Fibroblast of the aortic adventitia (primary cell): Measurements from ENCODE around the gene STK10. TPM values are rescaled to one million over a fixed set of nuclear protein-coding genes. Genes with fewer than 3 reads are reported as not detected.

ENCODE experiments used
- DNase-seq: peaks from one replicate; pipeline ENCODE4 v3.0.0-alpha.2; 2010; ENCODE audit warnings: low read depth
- H3K4me3 ChIP-seq: 2 replicates; pipeline ENCODE4 v1.5.1; 2011; ENCODE audit warnings: low read depth, mild to moderate bottlenecking, control low read depth, low read length, moderate library complexity
- total RNA-seq: library from RNA; depleted of rRNA; stranded (reverse); fragments of >200 nt; gene quantifications from 2 replicates; pipeline ENCODE4 v1.2.3, GENCODE V29; 2012; ENCODE audit warnings: low replicate concordance
- TF ChIP-seq, protein P1 (sequence below): IDR thresholded peaks from 2 replicates; pipeline ENCODE4 v1.5.1; 2011; ENCODE audit warnings: mild to moderate bottlenecking, low read length, control low read depth, inconsistent platforms; ENCODE audit not compliant: insufficient read depth

Gene STK10
- total RNA-seq, 1 donor = 16.0 TPM

DNA sequence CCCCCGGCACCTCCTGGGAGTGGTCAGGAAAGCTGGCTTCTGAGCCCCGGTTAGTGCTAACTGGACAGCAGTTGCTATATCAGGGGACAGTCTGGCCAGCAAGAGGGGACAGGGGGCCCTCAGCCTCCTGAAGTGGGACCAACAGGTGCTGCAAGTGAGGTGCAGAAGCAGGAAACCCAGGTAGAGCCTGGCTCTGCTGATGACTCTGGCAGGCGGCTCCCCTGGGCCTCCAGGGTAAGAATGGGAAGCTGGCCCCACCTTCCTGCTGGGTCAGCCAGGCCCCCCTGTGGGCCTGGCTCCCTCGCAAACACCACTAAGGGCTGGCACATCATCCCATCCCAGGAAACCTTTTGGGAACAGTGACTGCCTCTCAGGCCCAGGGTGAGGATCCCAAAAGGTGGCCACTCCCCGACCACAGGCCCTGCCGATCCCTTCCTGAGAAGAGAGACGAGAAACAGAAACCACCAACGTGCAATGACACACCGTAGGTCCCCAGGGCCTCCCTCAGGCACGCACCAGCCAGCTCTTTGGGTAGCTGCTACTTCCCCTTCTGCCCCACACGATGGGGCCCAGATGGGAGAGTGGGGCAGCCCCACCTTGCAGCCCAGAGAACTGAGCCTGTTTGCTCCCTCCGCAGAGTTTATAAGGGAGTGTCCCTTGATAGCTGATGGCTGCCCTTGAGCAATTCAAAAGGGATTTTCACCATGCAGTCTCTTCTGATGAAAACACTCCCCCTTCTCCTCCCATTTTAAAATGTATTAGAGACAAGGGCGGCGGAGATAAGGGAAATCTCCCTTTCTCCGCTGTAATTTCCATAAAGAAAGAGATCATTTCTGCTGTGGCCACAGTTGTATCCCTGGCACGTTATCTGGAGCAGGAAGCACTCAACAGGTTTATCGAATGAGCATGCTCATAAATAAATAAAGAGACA, 76.8 kb downstream of the STK10 start:
- TF ChIP-seq, protein P1, sequence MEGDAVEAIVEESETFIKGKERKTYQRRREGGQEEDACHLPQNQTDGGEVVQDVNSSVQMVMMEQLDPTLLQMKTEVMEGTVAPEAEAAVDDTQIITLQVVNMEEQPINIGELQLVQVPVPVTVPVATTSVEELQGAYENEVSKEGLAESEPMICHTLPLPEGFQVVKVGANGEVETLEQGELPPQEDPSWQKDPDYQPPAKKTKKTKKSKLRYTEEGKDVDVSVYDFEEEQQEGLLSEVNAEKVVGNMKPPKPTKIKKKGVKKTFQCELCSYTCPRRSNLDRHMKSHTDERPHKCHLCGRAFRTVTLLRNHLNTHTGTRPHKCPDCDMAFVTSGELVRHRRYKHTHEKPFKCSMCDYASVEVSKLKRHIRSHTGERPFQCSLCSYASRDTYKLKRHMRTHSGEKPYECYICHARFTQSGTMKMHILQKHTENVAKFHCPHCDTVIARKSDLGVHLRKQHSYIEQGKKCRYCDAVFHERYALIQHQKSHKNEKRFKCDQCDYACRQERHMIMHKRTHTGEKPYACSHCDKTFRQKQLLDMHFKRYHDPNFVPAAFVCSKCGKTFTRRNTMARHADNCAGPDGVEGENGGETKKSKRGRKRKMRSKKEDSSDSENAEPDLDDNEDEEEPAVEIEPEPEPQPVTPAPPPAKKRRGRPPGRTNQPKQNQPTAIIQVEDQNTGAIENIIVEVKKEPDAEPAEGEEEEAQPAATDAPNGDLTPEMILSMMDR = no peak
- H3K4me3 ChIP-seq = peak overlapping the region; percentile 41
- peak; percentile 74 for DNase-seq

DNA sequence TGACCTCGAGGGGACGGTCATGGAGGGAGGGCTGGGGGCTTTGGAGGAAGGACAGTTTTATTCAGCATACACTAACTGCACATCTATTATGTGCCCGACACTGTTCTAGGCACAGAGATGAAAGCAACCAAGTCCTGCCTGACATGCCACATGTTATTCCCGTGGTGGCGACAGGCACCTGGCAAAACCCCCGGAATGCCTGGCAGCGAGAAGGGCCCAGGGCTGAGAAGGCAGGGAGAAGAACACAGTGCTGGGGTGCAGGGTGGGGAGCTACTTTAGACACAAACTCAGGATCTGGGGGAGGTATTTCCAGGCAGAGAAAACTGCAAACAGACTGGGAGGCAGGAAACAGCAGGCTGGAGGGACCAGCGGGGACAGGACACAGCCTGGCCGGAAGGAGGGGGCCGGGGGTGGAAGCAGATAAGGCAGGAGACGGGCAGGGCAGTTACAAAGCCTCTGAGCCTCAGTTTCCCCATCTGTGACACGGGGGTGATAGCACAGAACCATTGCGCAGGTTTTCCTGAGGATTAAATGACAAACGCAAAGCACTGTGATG, 77.7 kb downstream of the STK10 start:
- TF ChIP-seq, protein P1 = no peak
- no peak for DNase-seq
- no peak overlapping the region for H3K4me3 ChIP-seq

DNA sequence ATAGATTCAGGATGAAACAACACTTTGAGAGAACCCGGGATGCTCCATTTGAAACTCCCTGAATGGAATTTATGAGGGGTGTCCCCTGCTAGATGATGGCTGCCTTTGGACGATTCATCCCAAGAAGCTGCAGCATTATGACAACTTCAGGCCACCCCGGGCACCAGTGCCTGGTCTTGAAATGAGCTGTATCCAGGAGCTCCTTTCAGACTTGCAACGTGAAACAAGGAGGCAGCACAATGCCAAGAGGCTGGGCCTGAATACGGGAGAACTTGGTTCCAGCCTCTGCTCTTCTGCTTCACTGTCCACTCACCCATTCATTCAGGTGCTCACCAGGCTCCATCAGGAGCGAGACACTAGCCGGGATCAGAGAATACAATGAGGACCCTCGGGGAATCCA, 78.3 kb downstream of the STK10 start:
- TF ChIP-seq, protein P1 = no peak

DNA sequence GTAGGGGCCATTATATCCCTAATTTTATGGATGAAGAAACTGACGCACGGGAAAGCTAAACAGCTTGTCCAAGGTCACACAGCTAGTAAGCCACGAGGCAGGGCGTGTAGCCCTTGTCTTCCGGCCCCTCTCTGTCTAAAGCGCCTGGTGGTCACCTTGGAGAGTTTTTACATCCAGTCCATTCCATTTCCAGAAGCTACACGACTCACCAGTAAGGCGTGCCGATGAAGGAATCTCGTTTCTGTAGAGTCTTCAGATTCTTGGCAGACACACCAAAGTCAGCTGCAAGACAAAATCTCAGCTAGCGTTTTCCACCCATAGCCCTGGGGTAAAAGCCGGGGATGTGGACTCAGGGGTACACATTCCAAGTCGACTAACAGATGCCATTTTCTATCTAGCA, 80.5 kb downstream of the STK10 start:
- peak; percentile 89 for DNase-seq
- peak overlapping the region; percentile 40 for H3K4me3 ChIP-seq
- TF ChIP-seq, protein P1 = peak; percentile 47

More for the DNA sequence above, 78.3 kb downstream of the STK10 start:
- H3K4me3 ChIP-seq = no peak overlapping the region
- no peak for DNase-seq

DNA sequence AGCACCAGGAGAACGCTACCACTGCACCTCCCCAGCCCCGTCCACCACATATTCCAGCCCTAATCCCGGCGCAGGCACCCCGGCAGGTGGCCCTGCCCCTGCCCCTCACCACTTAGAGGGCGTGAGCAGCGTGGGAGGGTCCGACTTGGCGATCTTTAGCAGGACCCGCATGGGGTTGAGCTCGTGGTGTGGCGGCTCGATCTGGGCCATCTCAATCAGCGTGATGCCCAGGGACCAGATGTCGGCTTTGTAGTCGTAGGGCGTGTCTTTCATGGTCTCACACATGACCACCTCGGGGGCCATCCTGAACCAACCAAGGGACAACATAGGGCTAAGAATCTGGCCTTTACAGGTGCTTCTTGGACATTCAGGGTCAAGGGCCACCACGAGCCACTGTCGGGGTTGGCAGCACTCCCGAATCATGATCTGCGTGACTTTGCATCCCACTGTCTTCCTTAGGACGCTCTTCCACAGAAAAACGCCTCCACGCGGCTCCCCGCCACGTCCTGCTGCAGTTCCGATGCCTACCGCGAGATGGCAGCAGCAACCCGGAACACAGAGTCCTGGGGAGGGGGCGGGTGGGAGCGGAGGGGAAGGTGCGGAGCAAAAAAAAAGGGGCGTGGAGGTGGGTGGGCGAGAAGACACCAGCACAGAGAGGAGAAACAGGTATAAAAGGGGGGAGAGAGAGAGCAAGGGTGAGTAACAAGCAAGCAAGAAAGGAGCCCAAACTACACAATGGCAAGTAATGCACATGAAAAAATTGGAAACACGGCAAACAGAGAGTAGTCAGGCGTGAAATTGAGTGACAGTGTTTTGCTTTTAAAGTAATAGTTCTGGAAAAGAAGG, 81.3 kb downstream of the STK10 start:
- DNase-seq = peak; percentile 31
- peak overlapping the region; percentile 31 for H3K4me3 ChIP-seq
- TF ChIP-seq, protein P1 = peak; percentile 96

DNA sequence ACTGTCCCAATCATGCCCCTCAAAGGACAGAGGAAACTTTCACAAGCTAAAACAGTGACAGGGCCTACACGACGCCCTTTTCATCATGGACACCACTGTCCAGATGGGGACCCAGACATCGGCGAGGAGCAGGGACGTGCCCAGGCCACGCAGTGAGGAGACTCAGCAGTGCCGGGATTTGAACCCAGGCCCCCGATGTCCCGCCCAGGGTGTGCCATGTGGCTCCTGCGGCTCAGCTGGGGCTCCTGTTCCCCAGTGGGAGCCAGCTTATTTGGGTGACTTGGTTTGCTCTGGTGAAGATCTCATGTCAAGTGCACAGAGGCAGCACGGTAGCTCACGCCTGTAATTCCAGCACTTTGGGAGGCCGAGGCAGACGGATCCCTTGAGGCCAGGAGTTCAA, 82.2 kb downstream of the STK10 start:
- no peak overlapping the region for H3K4me3 ChIP-seq
- no peak for DNase-seq
- TF ChIP-seq, protein P1 = no peak
